Adipocyte (in vitro differentiated cells): Measurements from ENCODE around the gene DGKD.

ENCODE experiments used
- DNase-seq: peaks from one replicate; pipeline ENCODE4 v3.0.0-alpha.2; 2015; ENCODE audit warnings: low read depth
- H3K27me3 ChIP-seq: replicated peaks from 2 replicates; pipeline ENCODE4 v1.7.0; 2013; ENCODE audit warnings: mild to moderate bottlenecking, low read length, moderate library complexity; ENCODE audit not compliant: control insufficient read depth, insufficient read depth
- H3K36me3 ChIP-seq: 2 replicates; pipeline ENCODE4 v1.7.0; 2013; ENCODE audit warnings: low read length, mild to moderate bottlenecking, moderate library complexity; ENCODE audit not compliant: control insufficient read depth, insufficient read depth, severe bottlenecking
- H3K4me1 ChIP-seq: 2 replicates; pipeline ENCODE4 v1.7.0; 2013; ENCODE audit warnings: mild to moderate bottlenecking, low read length, moderate library complexity; ENCODE audit not compliant: control insufficient read depth, insufficient read depth
- H3K4me3 ChIP-seq: 2 replicates; pipeline ENCODE4 v1.7.0; 2013; ENCODE audit warnings: mild to moderate bottlenecking, low read length, moderate library complexity
- H3K9ac ChIP-seq: 2 replicates; pipeline ENCODE4 v1.7.0; 2013; ENCODE audit warnings: mild to moderate bottlenecking, low read length, moderate library complexity
- H3K9me3 ChIP-seq: 2 replicates; pipeline ENCODE4 v1.7.0; 2013; ENCODE audit warnings: mild to moderate bottlenecking, low read length, moderate library complexity; ENCODE audit not compliant: control insufficient read depth

The DGKD gene

GRCh38 chr2:233468741-233469110 is 114.4 kb downstream of the DGKD start:
- peaks cover 4% of the 10 kb centered on the region for H3K4me1 ChIP-seq
- no peak overlapping the region for H3K9ac ChIP-seq
- H3K9me3 ChIP-seq: no peaks in the 10 kb centered on the region
- DNase-seq: no peak
- H3K27me3 ChIP-seq: no peaks in the 10 kb centered on the region
- H3K36me3 ChIP-seq: peaks cover 28% of the 10 kb centered on the region
- H3K4me3 ChIP-seq: no peak overlapping the region

GRCh38 chr2:233469261-233470010 is 115.1 kb downstream of the DGKD start:
- H3K4me3 ChIP-seq: peak overlapping the region; percentile 17
- H3K27me3 ChIP-seq: no peaks in the 10 kb centered on the region
- H3K36me3 ChIP-seq: peaks cover 22% of the 10 kb centered on the region
- no peak overlapping the region for H3K9ac ChIP-seq
- DNase-seq: no peak
- H3K4me1 ChIP-seq: peaks cover 4% of the 10 kb centered on the region
- H3K9me3 ChIP-seq: no peaks in the 10 kb centered on the region

- no peak for DNase-seq
- Histone ChIP-seq H3K4me3 (peak overlapping the region; percentile 17), H3K9me3 (no peaks in the 10 kb centered on the region), H3K4me1 (peaks cover 4% of the 10 kb centered on the region), H3K36me3 (peaks cover 18% of the 10 kb centered on the region), H3K27me3 (no peaks in the 10 kb centered on the region), H3K9ac (no peak overlapping the region)
Measured at GRCh38 chr2:233470011-233470687, 115.9 kb downstream of the DGKD start.

GRCh38 chr2:233470839-233471238 is 116.5 kb downstream of the DGKD start:
- peaks cover 4% of the 10 kb centered on the region for H3K4me1 ChIP-seq
- no peak overlapping the region for H3K4me3 ChIP-seq
- DNase-seq: no peak
- H3K27me3 ChIP-seq: no peaks in the 10 kb centered on the region
- H3K9me3 ChIP-seq: no peaks in the 10 kb centered on the region
- H3K36me3 ChIP-seq: peaks cover 23% of the 10 kb centered on the region
- no peak overlapping the region for H3K9ac ChIP-seq

GRCh38 chr2:233471291-233472035 is 117.2 kb downstream of the DGKD start:
- no peaks in the 10 kb centered on the region for H3K9me3 ChIP-seq
- no peak overlapping the region for H3K4me3 ChIP-seq
- H3K36me3 ChIP-seq: peaks cover 29% of the 10 kb centered on the region
- no peak for DNase-seq
- peaks cover 4% of the 10 kb centered on the region for H3K4me1 ChIP-seq
- no peaks in the 10 kb centered on the region for H3K27me3 ChIP-seq
- no peak overlapping the region for H3K9ac ChIP-seq

GRCh38 chr2:233473386-233473791 is 119.1 kb downstream of the DGKD start:
- no peak for DNase-seq
- no peaks in the 10 kb centered on the region for H3K9me3 ChIP-seq
- peaks cover 4% of the 10 kb centered on the region for H3K4me1 ChIP-seq
- H3K9ac ChIP-seq: no peak overlapping the region
- H3K36me3 ChIP-seq: peaks cover 43% of the 10 kb centered on the region
- H3K27me3 ChIP-seq: no peaks in the 10 kb centered on the region
- H3K4me3 ChIP-seq: no peak overlapping the region

- Histone ChIP-seq H3K27me3 (no peaks in the 10 kb centered on the region), H3K9ac (no peak overlapping the region), H3K4me1 (peaks cover 4% of the 10 kb centered on the region), H3K36me3 (peaks cover 43% of the 10 kb centered on the region), H3K4me3 (no peak overlapping the region), H3K9me3 (no peaks in the 10 kb centered on the region)
- no peak for DNase-seq
Measured at GRCh38 chr2:233473878-233474277, 119.6 kb downstream of the DGKD start.

GRCh38 chr2:233474308-233475160 is 120.2 kb downstream of the DGKD start:
- Histone ChIP-seq H3K4me1 (peaks cover 4% of the 10 kb centered on the region), H3K27me3 (no peaks in the 10 kb centered on the region), H3K9me3 (no peaks in the 10 kb centered on the region), H3K36me3 (peaks cover 39% of the 10 kb centered on the region), H3K4me3 (no peak overlapping the region), H3K9ac (no peak overlapping the region)
- DNase-seq: no peak

GRCh38 chr2:233476063-233476410 is 121.7 kb downstream of the DGKD start:
- no peaks in the 10 kb centered on the region for H3K27me3 ChIP-seq
- no peaks in the 10 kb centered on the region for H3K9me3 ChIP-seq
- H3K4me1 ChIP-seq: no peaks in the 10 kb centered on the region
- peaks cover 53% of the 10 kb centered on the region for H3K36me3 ChIP-seq
- DNase-seq: no peak
- H3K4me3 ChIP-seq: no peak overlapping the region
- no peak overlapping the region for H3K9ac ChIP-seq

- Histone ChIP-seq H3K4me3 (no peak overlapping the region), H3K4me1 (no peaks in the 10 kb centered on the region), H3K9ac (no peak overlapping the region), H3K27me3 (no peaks in the 10 kb centered on the region), H3K9me3 (no peaks in the 10 kb centered on the region), H3K36me3 (peaks cover 61% of the 10 kb centered on the region)
- DNase-seq: no peak
Measured at GRCh38 chr2:233476651-233477547, 122.6 kb downstream of the DGKD start.
